GM18517 (cell line): ENCODE data around the gene DCBLD2.

Source experiments
- ATAC-seq: cut with Tn5 transposase; IDR thresholded peaks from one replicate; pipeline ENCODE4 v1.9.1; 2021; ENCODE audit warnings: mild to moderate bottlenecking, moderate library complexity; ENCODE audit not compliant: unreplicated experiment

Gene DCBLD2

GRCh38 chr3:98901392-98902350 is at the start of gene DCBLD2:
Gene DCBLD2, minus strand, starts transcription at chr3:98901695. Its CDS starts 369 bp downstream, at chr3:98901326.
- ATAC-seq, result peak; percentile 100

- ATAC-seq, result no peak
Observed at GRCh38 chr3:98945666-98946065, 44.2 kb upstream of the DCBLD2 start.

- no peak for ATAC-seq
Observed at GRCh38 chr3:98945101-98945524, 43.6 kb upstream of the DCBLD2 start.

- ATAC-seq, result no peak
Observed at GRCh38 chr3:98930413-98930812, 28.9 kb upstream of the DCBLD2 start.

- ATAC-seq, result no peak
Observed at GRCh38 chr3:98921957-98922356, 20.5 kb upstream of the DCBLD2 start.

GRCh38 chr3:98920166-98920565 is 18.7 kb upstream of the DCBLD2 start:
- no peak for ATAC-seq

GRCh38 chr3:98918586-98918985 is 17.1 kb upstream of the DCBLD2 start:
- ATAC-seq, result no peak

- ATAC-seq, result no peak
Observed at GRCh38 chr3:98917608-98918007, 16.1 kb upstream of the DCBLD2 start.

GRCh38 chr3:98914210-98915080 is 12.9 kb upstream of the DCBLD2 start:
- no peak for ATAC-seq

- no peak for ATAC-seq
Observed at GRCh38 chr3:98912448-98912847, 11.0 kb upstream of the DCBLD2 start.

GRCh38 chr3:98906230-98906629 is 4.7 kb upstream of the DCBLD2 start:
- ATAC-seq, result no peak

GRCh38 chr3:98903705-98904481 is 2.4 kb upstream of the DCBLD2 start:
- no peak for ATAC-seq

GRCh38 chr3:98903099-98903498 is 1.6 kb upstream of the DCBLD2 start:
- ATAC-seq, result no peak

GRCh38 chr3:98902351-98902740 is 851 bp upstream of the DCBLD2 start:
- ATAC-seq, result no peak

- ATAC-seq, result no peak
Observed at GRCh38 chr3:98901119-98901391, 440 bp downstream of the DCBLD2 start.

- ATAC-seq, result no peak
Observed at GRCh38 chr3:98900265-98901118, 1.0 kb downstream of the DCBLD2 start.

- ATAC-seq, result no peak
Observed at GRCh38 chr3:98897701-98898100, 3.8 kb downstream of the DCBLD2 start.

GRCh38 chr3:98894791-98895576 is 6.5 kb downstream of the DCBLD2 start:
- no peak for ATAC-seq

- ATAC-seq, result no peak
Observed at GRCh38 chr3:98893740-98894139, 7.8 kb downstream of the DCBLD2 start.
